K562 (cell line): ENCODE results near the gene FNBP1. TPM values are rescaled to one million over a fixed set of nuclear protein-coding genes. Genes with fewer than 3 reads are reported as not detected.

Experiments
- CBFA2T2 ChIP-seq: fragments of 450-650 bp; conservative IDR thresholded peaks from 2 replicates; pipeline ENCODE4 v1.6.1; 2017; ENCODE audit warnings: mild to moderate bottlenecking
- CBFA2T3 ChIP-seq: fragments of 450-650 bp; IDR thresholded peaks from 2 replicates; pipeline ENCODE4 v1.6.1; 2017
- CHD2 ChIP-seq: IDR thresholded peaks from 2 replicates; pipeline ENCODE4 v1.6.1; 2011; ENCODE audit warnings: low read depth, low read length
- E2F5 ChIP-seq: sonication (generic); formaldehyde crosslinking; IDR thresholded peaks from 2 replicates; pipeline ENCODE4 v1.8.0; 2022; ENCODE audit warnings: mild to moderate bottlenecking, missing genetic modification reagents
- FOXA3 ChIP-seq, 2 experiments: fragments of 450-650 bp in 1 of 2; sonication (generic) in 1 of 2; formaldehyde crosslinking; IDR thresholded peaks in 1 of 2; conservative IDR thresholded peaks in 1 of 2; 2 replicates each; pipeline versions ENCODE4 v1.4.0 to v1.8.0; 2020 to 2022; ENCODE audit warnings: mild to moderate bottlenecking in 2 of 2, missing genetic modification reagents in 1 of 2
- ID3 ChIP-seq, 2 experiments: fragments of 250-450 bp in 1 of 2; fragments of 450-650 bp in 1 of 2; sonication (Bioruptor Pico) in 1 of 2; IDR thresholded peaks; 2 replicates each; pipeline versions ENCODE4 v1.6.1 to v1.8.0; 2016 to 2021; ENCODE audit warnings: mild to moderate bottlenecking in 2 of 2, moderate library complexity in 2 of 2, missing compliant biosample characterization in 1 of 2, missing genetic modification characterization in 1 of 2
- NELFE ChIP-seq: IDR thresholded peaks from 2 replicates; pipeline ENCODE4 v1.6.1; 2011; ENCODE audit warnings: mild to moderate bottlenecking; ENCODE audit not compliant: insufficient read depth, insufficient read length
- NFIX ChIP-seq: fragments of 250-450 bp; sonication (Bioruptor Pico); IDR thresholded peaks from 2 replicates; pipeline ENCODE4 v1.4.0; 2020; ENCODE audit warnings: low read depth, mild to moderate bottlenecking, moderate library complexity
- PCBP1 ChIP-seq: fragments of 200-400 bp; formaldehyde crosslinking; IDR thresholded peaks from 2 replicates; pipeline ENCODE4 v1.6.1; 2018; ENCODE audit warnings: mild to moderate bottlenecking, low read depth, low read length; ENCODE audit not compliant: poor library complexity, severe bottlenecking
- PURB ChIP-seq: sonication (generic); formaldehyde crosslinking; IDR thresholded peaks from 2 replicates; pipeline ENCODE4 v1.9.0; 2021; ENCODE audit warnings: low read depth, mild to moderate bottlenecking, missing genetic modification reagents
- RERE ChIP-seq: sonication (generic); formaldehyde crosslinking; IDR thresholded peaks from 2 replicates; pipeline ENCODE4 v1.8.0; 2023; ENCODE audit warnings: missing genetic modification reagents, mild to moderate bottlenecking, borderline replicate concordance
- USF2 ChIP-seq: sonication (generic); formaldehyde crosslinking; IDR thresholded peaks from 2 replicates; pipeline ENCODE4 v1.5.0; 2020; ENCODE audit warnings: missing genetic modification reagents
- ZKSCAN1 ChIP-seq: fragments of 150-350 bp; IDR thresholded peaks from 2 replicates; pipeline ENCODE4 v1.6.1; 2016; ENCODE audit warnings: low read depth, low read length
- ZNF165 ChIP-seq: fragments of 250-450 bp; sonication (Bioruptor Pico); IDR thresholded peaks from 2 replicates; pipeline ENCODE4 v1.4.0; 2020; ENCODE audit warnings: borderline replicate concordance
- ZNF217 ChIP-seq: sonication (generic); formaldehyde crosslinking; IDR thresholded peaks from 2 replicates; pipeline ENCODE4 v1.8.0; 2022; ENCODE audit warnings: mild to moderate bottlenecking, missing genetic modification reagents
- ZNF584 ChIP-seq: fragments of 200-800 bp; sonication (Bioruptor generic); IDR thresholded peaks from 2 replicates; pipeline ENCODE4 v1.6.1; 2016; ENCODE audit warnings: low read depth, mild to moderate bottlenecking, missing genetic modification characterization, missing compliant biosample characterization
- polyA plus RNA-seq, 8 experiments: library from polyadenylated mRNA; depleted of rRNA in 4 of 8; stranded (reverse) in 5 of 8; unstranded in 3 of 8; fragments of >200 nt; fragmentation: Nextera tagmentation in 2 of 8; fragmentation: Illumina TruSeq in 1 of 8; extraction: Ambion mirVana in 2 of 8; extraction: Trizol in 1 of 8; gene quantifications; 2 replicates each; pipeline versions ENCODE4 v1.2.1 to v1.2.3, GENCODE V29; 2011 to 2014; ENCODE audit warnings: inconsistent platforms in 1 of 8, missing spikeins in 1 of 8
- total RNA-seq, 7 experiments: library from RNA; depleted of rRNA in 6 of 7; stranded (reverse); fragments of >200 nt in 6 of 7; fragmentation: Illumina TruSeq in 2 of 7; extraction: Trizol in 2 of 7; gene quantifications; 2 replicates each; pipeline versions ENCODE4 v1.2.1 to v1.2.3, GENCODE V29; 2011 to 2021; ENCODE audit warnings: low replicate concordance in 1 of 7

The FNBP1 gene
- total and polyA plus RNA-seq, 9 of the 15 experiments (the other 6 are each of a cell fraction or from before 2014, with no cell fraction given): 1.8 to 14.9 (median 7.6) TPM

- TF ChIP-seq ID3 (CRISPR knock-in tag; IDR thresholded peaks at IDR 0.05) (no peak), ID3 (tag; IDR thresholded peaks at IDR 0.05) (no peak), NFIX (CRISPR knock-in tag) (no peak), PCBP1 (no peak), ZNF584 (CRISPR knock-in tag) (no peak), ZKSCAN1 (no peak), ZNF217 (no peak), ZNF165 (CRISPR knock-in tag) (no peak), FOXA3 (CRISPR knock-in tag; conservative IDR thresholded peaks at IDR 0.05 in 1 of 2, IDR thresholded peaks at IDR 0.05 in 1 of 2) (no peak), CHD2 (no peak), RERE (CRISPR knock-in tag) (no peak), PURB (no peak), NELFE (no peak), CBFA2T2 (no peak), E2F5 (CRISPR knock-in tag) (0 out of 2 replicates have a peak, but pooled peaks have one; percentile 17), CBFA2T3 (no peak), USF2 (CRISPR knock-in tag) (no peak)
Observed at GRCh38 chr9:129869585-129870501, 173.1 kb downstream of the FNBP1 start (continued).
